ENCODE results near the gene OLFML2B. TPM values are rescaled to one million over a fixed set of nuclear protein-coding genes. Genes with fewer than 3 reads are reported as not detected.

Gene OLFML2B
- total and polyA plus RNA-seq, 8 donors: 0.31 to 56.0 (median 1.7) TPM; not detected in 1

- H3K4me3 ChIP-seq: no peak overlapping the region
- no peaks in the 10 kb centered on the region for H3K36me3 ChIP-seq
- peaks cover 0 to 5% (median 0%) of the 10 kb centered on the region in 3 donors for H3K27me3 ChIP-seq
- DNase-seq: no peak
- H3K9me3 ChIP-seq: peaks cover 0 to 8% (median 6%) of the 10 kb centered on the region in 4 donors
- no peaks in the 10 kb centered on the region for H3K4me1 ChIP-seq
- H3K27ac ChIP-seq: no peak overlapping the region
- intact Hi-C loops (cut with DNase I; ENCODE audit: low total_unique reads): no loop called here
- TF ChIP-seq CTCF (IDR thresholded peaks at IDR 0.05) (no peak), EP300 (IDR thresholded peaks at IDR 0.05) (no peak), POLR2A (IDR thresholded peaks at IDR 0.05) (no peak), POLR2AphosphoS5 (IDR thresholded peaks at IDR 0.05) (no peak)
- 61 to 80% (median 71%) methylated on average over 5 of the region's 5 CpGs for WGBS, 5 donors
These were observed 14.9 kb downstream of the OLFML2B start for GRCh38 chr1:162008799-162009198.

GRCh38 chr1:162007466-162007865, 16.2 kb downstream of the OLFML2B start:
- H3K4me3 ChIP-seq: no peak overlapping the region
- no peak overlapping the region for H3K27ac ChIP-seq
- no peaks in the 10 kb centered on the region for H3K4me1 ChIP-seq
- TF ChIP-seq POLR2A (IDR thresholded peaks at IDR 0.05) (no peak), CTCF (IDR thresholded peaks at IDR 0.05) (no peak), POLR2AphosphoS5 (IDR thresholded peaks at IDR 0.05) (no peak), EP300 (IDR thresholded peaks at IDR 0.05) (no peak)
- 91 to 95% (median 93%) methylated on average over 3 of the region's 3 CpGs for WGBS, 5 donors
- H3K36me3 ChIP-seq: no peaks in the 10 kb centered on the region
- no peaks in the 10 kb centered on the region for H3K9me3 ChIP-seq
- DNase-seq: no peak
- peaks cover 0 to 14% (median 0%) of the 10 kb centered on the region in 3 donors for H3K27me3 ChIP-seq
- intact Hi-C loops (cut with DNase I; ENCODE audit: low total_unique reads): no loop called here

- H3K4me1 ChIP-seq: no peaks in the 10 kb centered on the region
- H3K27me3 ChIP-seq: peaks cover 0 to 14% (median 0%) of the 10 kb centered on the region in 3 donors
- H3K4me3 ChIP-seq: no peak overlapping the region
- WGBS, 5 donors: 85 to 89% (median 85%) methylated on average over 6 of the region's 6 CpGs
- no peak for TF ChIP-seq POLR2A (IDR thresholded peaks at IDR 0.05)
- TF ChIP-seq POLR2AphosphoS5 (IDR thresholded peaks at IDR 0.05): no peak
- TF ChIP-seq EP300 (IDR thresholded peaks at IDR 0.05): no peak
- TF ChIP-seq CTCF (IDR thresholded peaks at IDR 0.05): no peak
- no peaks in the 10 kb centered on the region for H3K9me3 ChIP-seq
- no peak overlapping the region for H3K27ac ChIP-seq
- intact Hi-C loops (cut with DNase I; ENCODE audit: low total_unique reads): no loop called here
- no peaks in the 10 kb centered on the region for H3K36me3 ChIP-seq
- DNase-seq: no peak
These were observed 17.6 kb downstream of the OLFML2B start for GRCh38 chr1:162006081-162006480.

- peaks cover 0 to 14% (median 0%) of the 10 kb centered on the region in 3 donors for H3K27me3 ChIP-seq
These were observed 19.2 kb downstream of the OLFML2B start for GRCh38 chr1:162004441-162004950.

More at GRCh38 chr1:162004441-162004950, 19.2 kb downstream of the OLFML2B start:
- no peak for DNase-seq
- Histone ChIP-seq H3K4me1 (no peaks in the 10 kb centered on the region), H3K9me3 (no peaks in the 10 kb centered on the region), H3K4me3 (no peak overlapping the region), H3K36me3 (no peaks in the 10 kb centered on the region), H3K27ac (peak overlapping the region in 3 of 5 donors; percentile 0 to 50 (median 49))
- 87 to 93% (median 89%) methylated on average over 3 of the region's 3 CpGs for WGBS, 5 donors
- intact Hi-C loops (cut with DNase I; ENCODE audit: low total_unique reads): no loop called here
- TF ChIP-seq POLR2AphosphoS5 (IDR thresholded peaks at IDR 0.05) (no peak), CTCF (IDR thresholded peaks at IDR 0.05) (no peak), POLR2A (IDR thresholded peaks at IDR 0.05) (no peak), EP300 (IDR thresholded peaks at IDR 0.05) (no peak)
